ENCODE results near the gene ACCSL.

Gene ACCSL

GRCh38 chr11:44018127-44018521, 29.7 kb upstream of the ACCSL start:
- no peak for DNase-seq (ENCODE audit: low read depth in 2 of 2)

- DNase-seq (ENCODE audit: low read depth in 2 of 2) = no peak
Measured at GRCh38 chr11:44018829-44019228, 29.0 kb upstream of the ACCSL start.

GRCh38 chr11:44024977-44025376, 22.8 kb upstream of the ACCSL start:
- no peak for DNase-seq (ENCODE audit: low read depth in 2 of 2)

- no peak for DNase-seq (ENCODE audit: low read depth in 2 of 2)
Measured at GRCh38 chr11:44025727-44026126, 22.1 kb upstream of the ACCSL start.

GRCh38 chr11:44028401-44028800, 19.4 kb upstream of the ACCSL start:
- DNase-seq (ENCODE audit: low read depth in 2 of 2) = no peak

- no peak for DNase-seq (ENCODE audit: low read depth in 2 of 2)
Measured at GRCh38 chr11:44028816-44029506, 18.8 kb upstream of the ACCSL start.

GRCh38 chr11:44029507-44029845, 18.3 kb upstream of the ACCSL start:
- no peak for DNase-seq (ENCODE audit: low read depth in 2 of 2)

- DNase-seq (ENCODE audit: low read depth in 2 of 2) = no peak
Measured at GRCh38 chr11:44029977-44030911, 17.5 kb upstream of the ACCSL start.

- no peak for DNase-seq (ENCODE audit: low read depth in 2 of 2)
Measured at GRCh38 chr11:44030996-44031395, 16.8 kb upstream of the ACCSL start.

- DNase-seq (ENCODE audit: low read depth in 2 of 2) = no peak
Measured at GRCh38 chr11:44031549-44031948, 16.2 kb upstream of the ACCSL start.

- DNase-seq (ENCODE audit: low read depth in 2 of 2) = no peak
Measured at GRCh38 chr11:44032299-44033085, 15.3 kb upstream of the ACCSL start.

- no peak for DNase-seq (ENCODE audit: low read depth in 2 of 2)
Measured at GRCh38 chr11:44033411-44033850, 14.3 kb upstream of the ACCSL start.

GRCh38 chr11:44033856-44034255, 13.9 kb upstream of the ACCSL start:
- no peak for DNase-seq (ENCODE audit: low read depth in 2 of 2)

- DNase-seq (ENCODE audit: low read depth in 2 of 2) = no peak
Measured at GRCh38 chr11:44034639-44035038, 13.1 kb upstream of the ACCSL start.

- peak in 1 of 2 donors; percentile 23 for DNase-seq (ENCODE audit: low read depth in 2 of 2)
Measured at GRCh38 chr11:44036811-44037657, 10.7 kb upstream of the ACCSL start.

GRCh38 chr11:44037658-44037998, 10.2 kb upstream of the ACCSL start:
- DNase-seq (ENCODE audit: low read depth in 2 of 2) = no peak

GRCh38 chr11:44043157-44043556, 4.6 kb upstream of the ACCSL start:
- DNase-seq (ENCODE audit: low read depth in 2 of 2) = no peak

GRCh38 chr11:44046182-44046581, 1.6 kb upstream of the ACCSL start:
- DNase-seq (ENCODE audit: low read depth in 2 of 2) = no peak

- DNase-seq (ENCODE audit: low read depth in 2 of 2) = no peak
Measured at GRCh38 chr11:44047298-44047697, 483 bp upstream of the ACCSL start.

GRCh38 chr11:44049832-44050231, 2.1 kb downstream of the ACCSL start:
- no peak for DNase-seq (ENCODE audit: low read depth in 2 of 2)

GRCh38 chr11:44051171-44051570, 3.4 kb downstream of the ACCSL start:
- no peak for DNase-seq (ENCODE audit: low read depth in 2 of 2)
